SK-N-SH (cell line): ENCODE measurements around the gene PLCB1. TPM values are rescaled to one million over a fixed set of nuclear protein-coding genes. Genes with fewer than 3 reads are reported as not detected.
A peak's percentile ranks its signal among the peaks of the same experiment; 100 is the strongest.

Experiments
- CTCF ChIA-PET: fragments of 300-600, 350-600 bp; formaldehyde crosslinking; extraction: SDS; loops from one replicate; lab custom pipeline; 2021; lab: Yijun Ruan, JAX
- POLR2A ChIA-PET: fragments of 350-600 bp; sonication (Branson Sonifier 250); formaldehyde crosslinking; extraction: SDS; loops from one replicate; lab custom pipeline; 2020; ENCODE audit warnings: antibody characterized with exemption, inconsistent platforms; lab: Yijun Ruan, JAX
- DNase-seq: peaks from one replicate; pipeline ENCODE4 v3.0.0; 2012
- H2AFZ ChIP-seq: fragments of 200-600 bp; sonication (generic); 2 replicates; pipeline ENCODE4 v1.8.1; 2016; ENCODE audit warnings: antibody characterized with exemption, mild to moderate bottlenecking, low read depth
- H3F3A ChIP-seq: fragments of 200-600 bp; sonication (generic); replicated peaks from 2 replicates; pipeline ENCODE3; 2016; ENCODE audit warnings: antibody characterized with exemption, mild to moderate bottlenecking; ENCODE audit not compliant: insufficient read depth
- H3K27ac ChIP-seq, 2 experiments: fragments of 200-500 bp in 1 of 2; fragments of 200-600 bp in 1 of 2; sonication (Bioruptor generic) in 1 of 2; sonication (generic), shearing (Covaris generic) in 1 of 2; 2 replicates each; pipeline versions ENCODE4 v1.5.1 to v1.6.1; 2014 to 2016; ENCODE audit warnings: low read depth in 2 of 2, inconsistent platforms in 1 of 2, low read length in 1 of 2, mild to moderate bottlenecking in 1 of 2, mixed read lengths in 1 of 2
- H3K27me3 ChIP-seq: fragments of 200-600 bp; sonication (generic), shearing (Covaris generic); 2 replicates; pipeline ENCODE4 v1.6.1; 2016; ENCODE audit warnings: mixed run types; ENCODE audit not compliant: insufficient read depth
- H3K36me3 ChIP-seq, 2 experiments: fragments of 200-500 bp in 1 of 2; fragments of 200-600 bp in 1 of 2; sonication (Bioruptor generic) in 1 of 2; sonication (generic) in 1 of 2; replicated peaks in 1 of 2; 2 replicates each; pipeline versions ENCODE3 to v1.5.1; 2014 to 2016; ENCODE audit warnings: low read length in 1 of 2, mild to moderate bottlenecking in 1 of 2; ENCODE audit not compliant: insufficient read depth in 2 of 2, control insufficient read depth in 1 of 2
- H3K4me1 ChIP-seq, 2 experiments: fragments of 200-500 bp in 1 of 2; fragments of 200-600 bp in 1 of 2; sonication (Bioruptor generic) in 1 of 2; sonication (generic), shearing (Covaris generic) in 1 of 2; 2 replicates each; pipeline versions ENCODE4 v1.5.1 to v1.6.1; 2014 to 2016; ENCODE audit warnings: low read depth in 1 of 2, low read length in 1 of 2, mixed run types in 1 of 2; ENCODE audit not compliant: insufficient read depth in 2 of 2, control insufficient read depth in 1 of 2
- H3K4me2 ChIP-seq: fragments of 200-600 bp; sonication (generic), shearing (Covaris generic); 2 replicates; pipeline ENCODE4 v1.6.1; 2017; ENCODE audit warnings: mixed run types
- H3K4me3 ChIP-seq, 2 experiments: fragments of 200-500 bp in 1 of 2; fragments of 200-600 bp in 1 of 2; sonication (Bioruptor generic) in 1 of 2; sonication (generic), shearing (Covaris generic) in 1 of 2; 2 replicates each; pipeline versions ENCODE4 v1.5.1 to v1.8.1; 2014 to 2016; ENCODE audit warnings: low read depth in 2 of 2, inconsistent platforms in 1 of 2, low read length in 1 of 2, mild to moderate bottlenecking in 1 of 2, mixed read lengths in 1 of 2, moderate library complexity in 1 of 2
- H3K79me2 ChIP-seq: fragments of 200-600 bp; sonication (generic); 2 replicates; pipeline ENCODE4 v1.8.1; 2017; ENCODE audit warnings: mild to moderate bottlenecking; ENCODE audit not compliant: insufficient read depth
- H3K9ac ChIP-seq: fragments of 200-600 bp; sonication (generic); 2 replicates; pipeline ENCODE4 v1.6.1; 2017; ENCODE audit warnings: mixed run types
- H3K9me2 ChIP-seq: fragments of 200-600 bp; sonication (generic); 2 replicates; pipeline ENCODE4 v1.6.1; 2017; ENCODE audit warnings: mixed run types
- H3K9me3 ChIP-seq: fragments of 200-600 bp; sonication (generic); 2 replicates; pipeline ENCODE4 v1.6.1; 2017; ENCODE audit warnings: mixed run types, mild to moderate bottlenecking, moderate library complexity
- H4K20me1 ChIP-seq: fragments of 200-600 bp; sonication (generic); 2 replicates; pipeline ENCODE4 v1.6.1; 2017; ENCODE audit warnings: mild to moderate bottlenecking, mixed run types; ENCODE audit not compliant: insufficient read depth
- CTCF ChIP-seq: fragments of 200-600 bp; sonication (generic); IDR thresholded peaks from 2 replicates; pipeline ENCODE4 v1.6.1; 2017; ENCODE audit warnings: antibody characterized with exemption, mild to moderate bottlenecking, moderate library complexity
- ELF1 ChIP-seq: IDR thresholded peaks from 2 replicates; pipeline ENCODE4 v1.4.0; 2012
- EP300 ChIP-seq, 2 experiments: IDR thresholded peaks; 2 replicates each; pipeline versions ENCODE4 v1.4.0 to v1.6.1; 2012; ENCODE audit warnings: borderline replicate concordance in 1 of 2, low read depth in 1 of 2, low read length in 1 of 2
- FOSL2 ChIP-seq: IDR thresholded peaks from 2 replicates; pipeline ENCODE4 v1.4.0; 2012; ENCODE audit warnings: low read depth, mild to moderate bottlenecking, moderate library complexity, borderline replicate concordance
- FOXJ3 ChIP-seq: sonication (generic); formaldehyde crosslinking; IDR thresholded peaks from 2 replicates; pipeline ENCODE4 v1.5.1; 2020; ENCODE audit warnings: mild to moderate bottlenecking, missing genetic modification reagents
- GABPA ChIP-seq: IDR thresholded peaks from 2 replicates; pipeline ENCODE4 v1.4.0; 2012; ENCODE audit warnings: low read depth, mild to moderate bottlenecking
- IRF3 ChIP-seq: fragments of 150-350 bp; IDR thresholded peaks from 2 replicates; pipeline ENCODE4 v1.6.1; 2016; ENCODE audit warnings: mild to moderate bottlenecking, low read depth, low read length
- JUND ChIP-seq: IDR thresholded peaks from 2 replicates; pipeline ENCODE4 v1.4.0; 2012
- MAX ChIP-seq: IDR thresholded peaks from 2 replicates; pipeline ENCODE4 v1.4.0; 2012; ENCODE audit warnings: low read depth
- MEF2A ChIP-seq: IDR thresholded peaks from 2 replicates; pipeline ENCODE4 v1.4.0; 2012; ENCODE audit warnings: low read depth, borderline replicate concordance
- MXI1 ChIP-seq: IDR thresholded peaks from 2 replicates; pipeline ENCODE4 v1.6.1; 2012; ENCODE audit warnings: mild to moderate bottlenecking, low read depth, low read length, improper control_type of control experiment
- NFIC ChIP-seq: IDR thresholded peaks from 2 replicates; pipeline ENCODE4 v1.4.0; 2012; ENCODE audit warnings: borderline replicate concordance
- NRF1 ChIP-seq: IDR thresholded peaks from 2 replicates; pipeline ENCODE4 v1.6.1; 2012; ENCODE audit warnings: low read depth, mild to moderate bottlenecking, low read length
- PBX3 ChIP-seq: IDR thresholded peaks from 2 replicates; pipeline ENCODE4; 2012
- RCOR1 ChIP-seq: fragments of 150-350 bp; IDR thresholded peaks from 2 replicates; pipeline ENCODE4 v1.6.1; 2017; ENCODE audit warnings: antibody characterized with exemption, low read length
- REST ChIP-seq: IDR thresholded peaks from 2 replicates; pipeline ENCODE4 v1.6.1; 2012; ENCODE audit warnings: mild to moderate bottlenecking, low read depth, low read length, moderate library complexity
- RXRA ChIP-seq: IDR thresholded peaks from 2 replicates; pipeline ENCODE4 v1.4.0; 2012; ENCODE audit warnings: low read depth, mild to moderate bottlenecking, borderline replicate concordance
- SIN3A ChIP-seq: IDR thresholded peaks from 2 replicates; pipeline ENCODE4 v1.6.1; 2012; ENCODE audit warnings: low read depth, mild to moderate bottlenecking, low read length, moderate library complexity, borderline replicate concordance
- TCF12 ChIP-seq: IDR thresholded peaks from 2 replicates; pipeline ENCODE4 v1.4.0; 2012
- TEAD4 ChIP-seq: IDR thresholded peaks from 2 replicates; pipeline ENCODE4 v1.4.0; 2012; ENCODE audit warnings: mild to moderate bottlenecking, borderline replicate concordance; ENCODE audit not compliant: insufficient read depth
- ZBTB33 ChIP-seq: IDR thresholded peaks from 2 replicates; pipeline ENCODE4 v1.4.0; 2012; ENCODE audit warnings: low read depth, borderline replicate concordance
- WGBS: methylation state at CpG from one replicate; pipeline ENCODE4 v1.1.6; 2017; ENCODE audit warnings: low lambda C conversion rate; 5-methylcytosine and 5-hydroxymethylcytosine counted together
- polyA plus RNA-seq, 3 experiments: library from polyadenylated mRNA; depleted of rRNA; stranded (reverse); fragments of >200 nt; gene quantifications; 2 replicates each; pipeline ENCODE4 v1.2.3, GENCODE V29; 2012

The PLCB1 gene
- polyA plus RNA-seq, 1 of the 3 experiments (the other 2 are of a cell fraction) = 10.5 TPM

GRCh38 chr20:8161264-8162071 is 29.4 kb downstream of the PLCB1 start:
- 57% methylated on average over 4 of the region's 4 CpGs for WGBS
- no peak for DNase-seq
- CTCF ChIA-PET = no interaction called here

More at GRCh38 chr20:8161264-8162071, 29.4 kb downstream of the PLCB1 start:
- H3K4me2 ChIP-seq = peak overlapping the region; percentile 39
- no peak overlapping the region for H3K4me3 ChIP-seq
- TF ChIP-seq FOXJ3 (CRISPR knock-in tag) (no peak), IRF3 (no peak), ELF1 (0 out of 2 replicates have a peak, but pooled peaks have one; percentile 7), FOSL2 (peak; percentile 53; the same call in 1 of the 2 replicates), GABPA (0 out of 2 replicates have a peak, but pooled peaks have one; percentile 10), NFIC (0 out of 2 replicates have a peak, but pooled peaks have one; percentile 16), SIN3A (no peak), MAX (no peak), EP300 (IDR thresholded peaks at IDR 0.05; ENCODE audit: borderline replicate concordance in 1 of 2, low read depth in 1 of 2, low read length in 1 of 2) (peak in 1 of 2 experiments; percentile 54; a peak in 1 of 4 replicates), NRF1 (no peak), MEF2A (0 out of 2 replicates have a peak, but pooled peaks have one; percentile 20), RCOR1 (no peak), PBX3 (peak; percentile 48; the same call in 1 of the 2 replicates), MXI1 (no peak), ZBTB33 (no peak), TEAD4 (peak; percentile 51; the same call in 1 of the 2 replicates), REST (no peak), CTCF (no peak), JUND (peak; percentile 69), TCF12 (peak; percentile 71), RXRA (no peak)
- no peaks in the 10 kb centered on the region for H3K27me3 ChIP-seq
- peak overlapping the region; percentile 28; the same call in 1 of the 2 replicates for H3K9ac ChIP-seq
- no peaks in the 10 kb centered on the region for H4K20me1 ChIP-seq
- peaks cover 20% of the 10 kb centered on the region for H3F3A ChIP-seq
- H3K4me1 ChIP-seq = peaks cover 0 to 25% of the 10 kb centered on the region in 2 experiments; a peak in 2 of 4 replicates
- peak overlapping the region; percentile 48; the same call in 1 of the 2 replicates for H2AFZ ChIP-seq
- H3K9me3 ChIP-seq = no peaks in the 10 kb centered on the region
- H3K36me3 ChIP-seq = peaks cover 0 to 4% of the 10 kb centered on the region in 2 experiments
- H3K9me2 ChIP-seq = no peaks in the 10 kb centered on the region
- POLR2A ChIA-PET = no interaction called here
- H3K27ac ChIP-seq = peak overlapping the region; percentile 39 to 77; a peak in 3 of 4 replicates
- H3K79me2 ChIP-seq = peaks cover 45% of the 10 kb centered on the region; the same call in 1 of the 2 replicates
